Measurements from ENCODE around the gene RSAD1.

The RSAD1 gene

DNA sequence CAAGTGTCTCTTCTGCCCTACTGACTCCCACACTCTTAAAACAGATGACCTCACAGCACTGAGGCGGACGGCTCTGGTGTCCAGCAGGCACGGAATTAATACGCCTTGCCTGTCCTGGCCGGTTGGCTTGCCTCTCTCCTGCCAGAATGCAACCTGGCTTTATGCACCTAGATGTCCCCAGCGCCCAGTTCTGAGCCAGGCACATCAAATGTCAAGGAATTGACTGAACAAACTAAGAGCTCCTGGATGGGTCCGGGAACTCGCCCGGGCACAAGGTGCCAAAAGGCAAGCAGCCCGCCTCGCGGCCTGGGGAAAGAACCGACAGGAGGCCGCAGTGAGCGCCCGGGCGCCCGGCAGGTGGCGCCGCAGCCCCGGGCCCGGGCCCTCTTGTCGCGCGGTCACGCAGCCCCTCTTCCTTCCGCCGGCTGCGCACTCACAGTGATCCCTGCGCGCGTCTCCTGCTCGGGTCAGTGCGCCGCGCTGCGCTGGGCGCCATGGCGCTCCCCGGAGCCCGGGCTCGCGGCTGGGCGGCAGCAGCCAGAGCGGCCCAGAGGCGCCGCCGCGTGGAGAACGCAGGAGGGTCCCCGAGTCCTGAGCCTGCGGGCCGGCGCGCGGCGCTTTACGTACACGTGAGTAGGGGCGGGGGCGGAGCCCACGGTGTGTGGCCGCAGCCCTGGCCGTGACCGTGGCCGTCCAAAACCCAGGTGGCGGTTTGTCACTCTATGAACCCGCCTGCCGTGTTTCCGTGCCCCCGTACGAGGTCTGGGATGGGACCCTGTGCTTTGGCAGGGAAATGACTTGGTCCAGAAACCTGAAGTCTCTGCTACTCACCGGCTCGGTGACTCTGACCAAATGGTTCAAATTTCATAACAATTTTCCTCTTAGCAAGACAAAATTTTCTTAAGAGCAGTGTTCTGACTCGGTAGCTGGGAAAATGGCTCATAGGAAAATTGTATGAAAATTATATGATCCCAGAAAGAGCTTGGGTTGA, at the start of gene RSAD1:
TSS of gene RSAD1 (plus strand) at position 470 of the 991 bp plus-strand sequence. CDS start at position 495, 25 bp downstream.
- DNase-seq (ENCODE audit: low read depth in 3 of 3): peak; percentile 70 to 76 (median 74)

DNA sequence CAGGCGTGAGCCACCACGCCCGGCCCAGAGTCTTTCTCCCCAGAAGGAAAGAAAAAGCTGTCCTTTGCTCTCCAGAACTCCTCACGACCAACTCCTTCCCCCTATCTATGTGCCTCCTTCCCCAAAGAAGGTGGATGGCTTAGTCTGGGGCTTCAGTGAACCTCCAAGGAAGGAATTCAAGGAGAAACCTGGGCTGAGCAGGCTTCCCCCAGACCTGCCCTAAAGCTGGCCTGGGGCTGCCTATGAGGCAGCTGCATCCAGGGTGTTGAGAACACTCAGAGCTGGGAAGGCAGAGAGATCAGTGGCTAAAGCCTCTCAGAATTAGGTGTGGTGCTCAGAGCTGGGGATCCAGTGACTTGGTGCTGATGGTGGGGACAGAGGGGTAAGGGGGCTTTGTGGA, 48.9 kb upstream of the RSAD1 start:
- DNase-seq (ENCODE audit: low read depth in 3 of 3): no peak

DNA sequence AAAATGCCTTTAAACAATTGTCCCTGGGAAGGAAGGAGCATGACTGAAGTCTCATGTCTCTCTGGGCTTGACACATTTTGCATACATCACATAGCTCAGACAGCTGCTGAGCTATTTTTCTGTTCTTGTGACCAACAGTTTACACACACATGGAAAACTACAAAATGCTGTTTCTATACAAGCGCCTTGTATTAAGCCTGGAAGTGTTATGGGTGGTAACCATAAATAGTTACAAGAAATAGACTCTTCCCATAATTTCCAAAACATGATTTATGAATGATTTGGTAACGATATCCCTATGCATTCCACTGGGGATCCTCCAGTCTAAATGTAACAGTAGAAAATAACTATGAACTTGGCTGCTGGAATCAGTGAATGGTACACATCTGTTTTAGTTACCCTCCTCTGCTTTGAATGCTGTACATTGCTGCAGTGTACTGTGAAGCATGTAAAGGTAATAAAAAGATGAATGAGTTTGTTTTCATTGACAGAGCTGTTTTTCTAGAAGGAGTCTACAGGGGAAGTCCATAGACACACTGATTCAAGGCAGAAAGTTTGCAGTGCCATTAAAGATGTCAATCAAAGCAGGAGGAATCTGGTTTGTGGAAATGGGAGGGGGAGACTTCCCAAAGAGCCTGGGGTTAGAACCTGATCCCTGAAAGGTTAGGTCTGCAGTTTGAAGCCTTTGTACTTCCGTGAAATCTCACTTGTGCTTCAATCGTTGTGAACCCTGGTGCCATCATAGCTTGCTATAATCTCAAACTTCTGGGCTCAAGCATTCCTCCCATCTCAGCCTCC, 47.6 kb upstream of the RSAD1 start:
- no peak for DNase-seq (ENCODE audit: low read depth in 3 of 3)

DNA sequence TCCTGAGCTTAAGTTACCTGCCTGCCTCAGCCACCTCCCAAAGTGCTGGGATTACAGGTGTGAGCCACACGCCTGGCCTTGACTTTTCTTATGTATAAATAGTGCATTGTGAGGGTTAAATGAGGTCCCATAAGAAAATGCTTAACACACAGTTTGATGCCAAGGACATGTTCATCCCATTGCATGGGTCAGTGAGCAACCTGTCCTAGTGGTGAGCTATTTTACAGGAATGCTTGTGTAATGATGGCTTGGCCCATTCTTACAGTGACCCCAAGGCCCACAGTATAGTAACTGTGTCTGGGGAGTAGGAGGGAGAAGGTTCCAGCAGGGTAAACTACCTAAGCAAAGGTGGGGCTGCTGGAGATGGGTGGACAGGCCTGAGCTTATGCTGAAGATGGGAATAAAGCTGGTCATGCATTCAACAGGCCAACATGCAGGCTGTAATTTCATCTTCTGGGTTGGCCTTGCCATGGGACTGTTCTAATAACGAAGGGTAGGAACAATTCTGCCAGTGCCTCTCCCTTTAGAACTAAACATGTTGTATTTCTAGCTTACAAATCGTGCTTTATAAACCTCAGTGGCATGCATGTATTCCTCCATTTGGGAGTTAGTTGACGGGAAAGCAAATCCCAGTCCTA, 46.4 kb upstream of the RSAD1 start:
- DNase-seq (ENCODE audit: low read depth in 3 of 3): no peak

DNA sequence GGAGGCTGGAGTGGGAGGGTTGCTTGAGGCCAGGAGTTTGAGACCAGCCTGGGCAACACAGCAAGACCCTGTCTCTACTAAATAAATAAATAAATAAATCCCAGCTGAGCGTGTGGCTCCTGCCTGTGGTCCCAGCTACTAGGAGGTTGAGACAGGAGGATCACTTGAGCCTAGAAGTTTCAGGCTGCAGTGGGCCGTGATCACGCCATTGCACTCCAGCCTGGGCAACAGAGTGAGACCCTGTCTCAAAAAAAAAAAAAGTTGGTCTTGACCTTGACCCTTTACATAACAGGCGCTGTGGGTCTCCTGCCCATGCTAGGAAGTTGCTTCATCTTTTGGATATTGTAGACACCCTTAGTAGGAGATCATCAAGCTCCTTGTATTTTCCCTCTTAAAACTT, 41.3 kb upstream of the RSAD1 start:
- DNase-seq (ENCODE audit: low read depth in 3 of 3): no peak

DNA sequence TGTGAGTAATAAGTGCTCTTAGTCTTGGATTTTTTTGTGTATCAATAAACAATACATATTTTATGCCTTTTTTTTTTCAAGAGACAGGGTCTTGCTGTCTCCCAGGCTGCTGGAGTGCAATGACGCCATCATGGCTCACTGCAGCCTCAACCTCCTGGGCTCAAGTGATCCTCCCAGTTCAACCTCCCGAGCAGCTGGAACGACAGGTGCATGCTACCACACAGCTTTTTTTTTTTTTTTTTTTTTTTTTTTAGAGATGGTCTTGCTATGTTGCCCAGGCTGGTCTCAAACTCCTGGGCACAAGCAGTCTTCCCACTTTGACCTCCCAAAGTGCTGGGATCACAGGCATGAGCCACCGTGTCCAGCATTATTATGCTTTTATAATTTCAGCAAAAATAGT, 39.7 kb upstream of the RSAD1 start:
- no peak for DNase-seq (ENCODE audit: low read depth in 3 of 3)

DNA sequence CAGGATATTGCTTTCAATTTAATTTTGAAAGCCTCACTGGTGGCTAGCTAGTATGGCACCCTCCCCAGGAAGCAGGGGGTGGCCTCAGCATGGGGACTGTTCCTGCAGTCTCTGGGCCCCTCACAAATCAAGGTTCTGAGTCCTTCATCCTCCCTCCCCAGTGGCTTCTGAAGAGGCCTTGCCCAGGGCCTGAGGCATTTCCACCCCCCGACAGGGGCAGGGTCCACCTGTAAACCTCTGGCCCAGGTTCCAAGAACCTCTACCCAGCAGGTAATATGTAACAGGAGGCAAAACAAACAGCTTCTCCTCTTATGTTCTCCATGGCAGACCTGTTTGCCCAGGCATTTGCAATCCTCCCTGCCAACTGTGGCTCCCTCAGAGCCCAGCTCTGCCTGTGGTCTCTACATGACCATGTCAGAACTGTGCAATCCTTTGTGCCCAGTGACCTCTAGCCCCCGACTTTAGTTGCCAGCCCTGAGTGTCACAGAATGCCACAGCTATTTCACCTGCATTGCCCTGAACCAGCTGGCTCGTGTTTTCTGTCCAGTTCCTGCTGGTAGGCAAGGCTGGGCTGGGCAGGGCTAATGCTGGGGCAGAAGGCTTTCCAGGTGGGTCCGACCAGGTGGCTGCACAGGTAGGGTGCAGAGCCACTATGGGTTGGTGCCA, 38.4 kb upstream of the RSAD1 start:
- no peak for DNase-seq (ENCODE audit: low read depth in 3 of 3)

DNA sequence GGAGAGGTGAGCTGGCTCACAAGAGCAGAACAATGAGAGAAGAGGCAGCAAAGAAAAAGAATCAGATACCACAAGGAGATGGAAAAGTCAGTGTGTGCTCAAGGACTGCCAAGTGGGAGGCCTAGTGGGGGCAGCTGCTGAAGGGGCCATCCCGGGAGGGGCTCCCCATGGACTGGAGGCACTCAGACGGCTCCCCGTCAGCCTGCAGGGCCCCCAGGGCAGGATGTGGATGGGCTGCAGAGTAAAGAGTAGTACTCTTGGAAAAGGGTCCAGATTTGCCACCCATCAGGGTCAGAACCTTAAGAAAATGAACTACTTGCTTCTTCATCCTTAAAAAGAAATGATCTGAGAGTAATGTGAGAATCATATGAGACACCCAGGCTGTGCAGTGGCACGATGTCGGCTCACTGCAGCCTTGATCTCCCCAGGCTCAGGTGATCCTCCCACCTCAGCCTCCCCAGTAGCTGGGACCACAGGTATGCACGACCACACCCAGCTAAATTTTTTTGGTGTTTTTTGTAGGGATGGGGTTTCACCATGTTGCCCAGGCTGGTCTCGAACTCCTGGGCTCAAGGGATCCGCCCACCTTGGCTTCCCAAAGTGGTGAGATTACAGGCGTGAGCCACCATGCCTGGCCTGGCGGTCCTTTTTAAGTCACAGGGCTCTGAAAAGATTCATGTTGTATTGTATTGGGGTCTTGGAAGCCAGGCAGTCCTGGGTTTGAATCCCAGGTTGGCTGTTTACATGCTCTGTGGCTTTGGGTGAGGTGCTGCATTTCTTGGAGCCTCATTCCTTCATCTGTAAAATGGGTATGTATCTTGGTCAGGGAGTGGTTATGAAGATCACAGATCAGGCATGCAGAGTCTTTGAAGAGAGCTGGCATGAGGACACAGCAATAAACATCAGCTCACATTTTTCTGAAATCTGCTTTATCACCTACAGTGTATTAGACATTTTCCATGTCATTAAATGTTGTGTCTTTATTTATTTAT, 37.5 kb upstream of the RSAD1 start:
- DNase-seq (ENCODE audit: low read depth in 3 of 3): no peak

DNA sequence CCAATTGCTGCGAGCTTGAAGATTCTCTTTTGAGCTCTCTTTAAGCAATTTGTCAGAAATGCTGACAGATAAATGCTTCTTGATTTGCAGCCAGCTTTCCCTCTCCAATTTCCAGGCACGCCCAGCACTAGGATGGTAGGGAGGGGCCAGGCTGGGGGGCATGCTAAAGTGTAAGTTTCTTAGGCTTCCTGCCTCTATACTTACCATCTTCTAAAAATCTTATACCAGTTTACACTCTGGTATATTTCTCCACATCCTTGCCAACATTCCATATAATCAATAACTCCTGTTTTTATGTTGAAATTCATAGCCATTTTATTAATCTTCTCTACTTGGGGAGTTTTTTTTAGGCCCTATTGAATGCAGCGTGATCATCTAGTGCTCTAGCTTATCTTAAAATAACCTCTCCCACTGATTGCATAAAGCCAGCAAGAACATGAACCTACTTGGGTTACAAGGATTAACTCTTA, 35.1 kb upstream of the RSAD1 start:
- no peak for DNase-seq (ENCODE audit: low read depth in 3 of 3)

DNA sequence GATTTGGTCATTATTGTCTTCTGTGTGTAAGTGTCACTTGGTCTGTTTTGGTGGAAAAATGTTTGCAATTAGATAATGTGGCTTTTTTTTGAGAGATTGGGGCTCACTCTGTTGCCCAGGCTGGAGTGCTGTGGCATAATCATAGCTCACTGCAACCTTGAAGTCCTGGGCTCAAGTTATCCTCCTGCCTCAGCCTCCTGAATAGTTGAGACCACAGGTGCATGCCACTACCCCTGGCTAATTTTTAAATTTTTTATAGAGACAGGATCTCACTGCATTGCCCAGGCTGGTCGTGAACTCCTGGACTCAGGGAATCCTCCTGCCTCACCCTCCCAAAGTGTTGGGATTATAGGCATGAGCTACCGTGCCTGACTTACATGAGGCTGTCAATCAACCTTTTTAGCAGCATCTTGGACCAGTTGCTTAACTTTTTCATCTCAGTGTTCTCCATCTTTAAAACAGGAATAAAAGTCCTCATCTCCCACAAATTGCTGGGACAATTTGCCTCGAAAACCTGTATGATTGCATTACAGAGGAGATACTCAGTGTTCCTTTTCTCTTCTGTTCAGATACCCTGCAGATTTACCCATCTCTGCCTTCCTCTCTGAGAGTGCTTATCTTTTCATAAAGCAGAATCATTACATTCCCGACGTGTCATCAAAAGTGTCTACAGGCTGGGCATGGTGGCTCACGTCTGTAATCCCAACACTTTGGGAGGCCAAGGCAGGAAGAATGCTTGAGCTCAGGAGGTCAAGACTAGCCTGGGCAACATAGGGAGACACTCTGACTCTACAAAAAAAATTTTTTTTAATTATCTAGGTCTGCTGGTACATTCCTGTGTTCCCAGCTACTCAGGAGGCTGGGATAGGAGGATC, 33.6 kb upstream of the RSAD1 start:
- DNase-seq (ENCODE audit: low read depth in 3 of 3): no peak

DNA sequence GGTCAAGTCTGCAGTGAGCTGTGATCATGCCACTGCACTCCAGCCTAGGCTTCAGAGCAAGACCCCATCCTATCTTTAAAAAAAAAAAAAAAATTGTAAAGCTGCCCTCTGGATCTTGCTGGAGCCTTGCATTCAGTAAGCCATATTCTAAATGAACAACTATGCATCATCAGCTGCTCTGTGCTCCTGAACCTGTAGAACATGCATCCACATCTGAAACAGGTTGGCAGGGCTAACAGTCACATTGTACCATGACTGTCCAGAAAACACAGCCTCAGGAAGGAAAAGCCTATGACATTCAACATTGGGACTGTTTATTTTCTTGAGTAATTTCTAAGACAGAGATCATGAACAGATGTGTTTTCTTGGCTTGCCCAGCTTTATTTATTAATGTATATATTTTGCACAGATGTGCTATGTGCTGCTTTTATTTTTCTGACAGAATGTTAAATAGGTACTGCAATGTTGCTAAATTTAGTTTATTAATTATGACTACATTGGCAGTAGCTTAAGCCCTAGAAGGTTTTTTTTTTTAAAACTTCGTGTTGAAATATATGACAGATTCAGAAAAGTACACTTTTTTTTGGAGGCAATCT, 32.8 kb upstream of the RSAD1 start:
- no peak for DNase-seq (ENCODE audit: low read depth in 3 of 3)

DNA sequence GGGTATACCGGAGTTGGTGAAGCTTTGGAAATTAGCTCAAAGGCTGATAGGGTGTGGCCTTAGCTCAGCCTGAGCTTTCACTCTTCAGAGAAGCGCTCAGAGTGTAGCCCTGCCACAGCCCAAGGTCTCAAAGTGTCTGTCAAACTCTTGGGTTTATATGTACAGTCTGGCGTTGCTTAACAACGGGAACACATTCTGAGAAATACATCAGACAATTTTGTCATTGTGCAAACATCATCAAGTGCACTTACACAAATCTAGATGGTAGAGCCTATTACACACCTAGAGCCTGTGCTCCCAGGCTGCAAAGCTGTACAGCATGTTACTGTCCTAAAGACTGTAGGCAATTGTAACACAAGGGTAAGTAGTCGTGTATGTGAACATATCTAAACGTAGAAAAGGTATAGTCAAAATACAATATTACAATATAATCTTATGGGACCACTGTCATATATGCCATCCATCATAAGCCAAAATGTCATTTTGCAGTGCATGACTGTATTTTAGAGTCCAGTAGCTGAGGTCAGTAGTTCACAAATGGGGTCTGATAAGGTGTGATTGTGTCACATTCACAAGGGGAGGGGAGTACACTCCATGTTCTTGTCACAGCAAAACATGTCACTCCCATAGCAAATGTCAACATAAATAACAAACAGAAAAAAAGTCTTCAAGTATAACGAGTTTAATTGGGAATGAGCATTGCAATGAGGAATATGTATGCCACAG, 30.6 kb upstream of the RSAD1 start:
- no peak for DNase-seq (ENCODE audit: low read depth in 3 of 3)

DNA sequence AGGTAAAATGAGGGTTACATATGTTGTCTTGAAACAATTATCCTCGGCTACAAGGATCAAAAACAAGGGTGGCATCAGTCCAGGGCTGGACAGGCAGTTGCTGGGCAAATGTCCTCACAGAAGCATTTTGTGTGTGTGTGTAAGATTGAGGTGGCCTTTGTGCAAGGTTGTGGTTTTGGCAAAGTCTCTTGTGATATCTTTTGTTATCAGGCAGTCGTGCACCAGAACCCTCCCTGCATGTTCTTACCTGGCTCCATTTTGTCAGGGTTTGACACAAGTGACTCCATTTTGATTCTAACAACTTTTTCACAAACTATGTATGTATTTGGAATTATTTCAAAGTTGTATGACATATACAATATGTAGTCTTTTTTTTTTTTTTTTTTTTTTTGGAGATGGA, 30.0 kb upstream of the RSAD1 start:
- no peak for DNase-seq (ENCODE audit: low read depth in 3 of 3)

DNA sequence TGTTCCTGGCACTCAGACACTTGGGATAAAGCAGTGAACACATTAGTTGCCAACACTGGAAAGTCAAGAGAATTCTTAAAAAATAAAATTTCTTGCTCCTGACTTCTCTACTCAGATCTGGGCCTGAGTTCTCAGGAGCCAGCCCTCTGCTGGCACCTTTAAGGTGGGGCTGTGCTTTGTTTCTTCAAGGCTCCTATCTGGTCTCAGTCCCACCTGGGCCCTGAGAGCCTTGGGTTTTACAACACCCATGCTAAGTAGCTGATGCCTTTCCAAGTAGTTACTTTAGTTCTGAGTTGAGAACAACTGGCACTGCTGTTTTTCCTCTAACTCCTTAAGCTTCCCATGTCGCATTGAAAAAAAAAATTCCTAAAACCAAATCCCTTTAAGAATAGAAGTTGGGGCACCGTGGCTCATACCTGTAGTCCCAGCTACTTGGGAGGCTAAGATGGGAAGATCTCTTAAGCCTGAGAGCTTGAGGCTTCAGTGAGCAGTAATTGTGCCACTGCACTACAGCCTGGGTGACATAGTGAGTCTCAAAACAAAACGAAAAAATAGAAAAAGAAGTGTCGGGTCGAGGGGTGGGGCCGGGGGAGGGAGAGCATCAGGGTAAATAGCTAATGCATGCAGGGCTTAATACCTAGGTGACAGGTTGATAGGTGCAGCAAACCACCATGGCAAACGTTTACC, 26.6 kb upstream of the RSAD1 start:
- DNase-seq (ENCODE audit: low read depth in 3 of 3): no peak

DNA sequence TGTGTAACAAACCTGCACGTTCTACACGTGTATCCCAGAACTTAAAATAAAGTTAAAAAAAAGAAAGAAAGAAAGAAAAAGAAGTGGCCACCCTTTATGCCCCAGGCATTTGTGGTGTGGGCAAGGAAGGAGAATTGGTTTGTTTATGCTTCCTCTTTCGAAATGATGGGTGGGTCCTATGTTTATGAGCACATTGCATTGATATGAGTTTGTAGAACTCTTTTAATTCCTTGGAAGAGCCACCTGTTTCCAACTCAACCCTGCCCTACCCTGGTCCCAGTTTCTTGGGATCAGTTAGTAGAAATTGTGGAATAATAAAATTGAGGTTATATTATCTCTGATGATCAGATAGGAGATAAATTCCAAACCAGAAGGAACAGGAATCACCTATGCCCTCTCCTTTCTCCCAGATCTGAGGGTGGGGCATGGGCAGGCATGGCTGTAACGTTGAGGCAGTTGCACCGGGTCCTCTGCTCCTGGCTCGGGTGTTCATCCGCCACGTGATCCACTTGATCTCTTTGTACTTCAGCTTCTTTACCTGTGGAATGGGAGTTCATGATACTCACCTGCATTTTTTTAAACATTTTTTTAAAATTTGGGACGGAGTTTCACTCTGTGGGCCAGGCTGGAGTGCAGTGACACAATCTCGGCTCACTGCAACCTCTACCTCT, 25.9 kb upstream of the RSAD1 start:
- DNase-seq (ENCODE audit: low read depth in 3 of 3): no peak

DNA sequence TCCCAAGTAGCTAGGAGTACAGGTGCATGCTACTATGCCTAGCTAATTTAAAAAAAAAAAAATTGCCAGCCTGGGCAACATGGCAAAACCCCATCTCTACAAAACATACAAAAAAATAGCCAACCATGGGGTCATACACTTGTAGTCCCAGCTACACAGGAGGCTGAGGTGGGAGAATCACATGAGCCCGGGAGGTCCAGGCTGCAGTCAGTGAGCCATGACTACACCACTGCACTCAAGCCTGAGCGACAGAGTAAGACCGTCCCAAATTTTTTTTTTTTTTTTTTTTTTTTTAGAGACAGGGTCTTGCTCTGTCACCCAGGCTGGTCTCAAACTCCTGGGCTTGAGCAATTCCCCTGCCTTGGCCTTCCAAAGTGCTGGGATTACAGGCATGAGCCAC, 24.8 kb upstream of the RSAD1 start:
- no peak for DNase-seq (ENCODE audit: low read depth in 3 of 3)

DNA sequence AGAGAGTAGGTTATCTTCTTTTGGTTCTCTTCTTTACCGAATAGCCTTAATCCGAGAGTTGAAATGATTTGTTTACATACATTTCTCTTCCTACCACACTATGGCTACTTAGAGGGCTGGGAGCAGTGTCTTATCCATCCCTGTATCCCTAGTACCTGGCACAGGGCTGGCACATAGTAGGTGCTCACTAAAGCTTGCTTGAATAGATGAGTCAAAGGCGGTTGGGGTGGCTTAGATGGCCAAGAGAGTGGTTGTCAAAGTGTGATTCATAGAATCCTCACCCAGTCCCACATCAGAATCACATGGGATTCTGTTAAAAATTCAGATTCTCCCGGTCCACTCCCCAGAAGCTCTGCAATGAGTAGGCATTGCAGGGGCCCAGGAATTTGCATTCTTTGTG, 21.0 kb upstream of the RSAD1 start:
- no peak for DNase-seq (ENCODE audit: low read depth in 3 of 3)
